ENCODE results near the gene GRM8. TPM values are rescaled to one million over a fixed set of nuclear protein-coding genes. Genes with fewer than 3 reads are reported as not detected.

The GRM8 gene
- total RNA-seq, 1 experiment from 2014 or later = not detected

GRCh38 chr7:126843883-126844282 is 408.9 kb downstream of the GRM8 start:
- H3K36me3 Mint-ChIP-seq (ENCODE audit: insufficient read depth, unreplicated experiment) = no peaks in the 10 kb centered on the region
- Histone ChIP-seq H3K9me3 (no peaks in the 10 kb centered on the region), H3K4me3 (ENCODE audit: low read depth, low read length) (no peak overlapping the region), H3K4me1 (no peaks in the 10 kb centered on the region), H3K27me3 (replicated peaks; ENCODE audit: control insufficient read depth, insufficient read depth, low read length) (no peaks in the 10 kb centered on the region), H3K36me3 (ENCODE audit: control insufficient read depth, insufficient read depth, low read length) (no peaks in the 10 kb centered on the region)
- TF ChIP-seq CTCF (IDR thresholded peaks at IDR 0.05; ENCODE audit: insufficient read depth in 1 of 2, low read depth in 1 of 2, low read length in 1 of 2, severe bottlenecking in 1 of 2, unreplicated experiment in 1 of 2) = no peak
- peaks cover 5% of the 10 kb centered on the region for H3K27me3 Mint-ChIP-seq (ENCODE audit: insufficient read depth, unreplicated experiment)
- H3K27ac Mint-ChIP-seq (ENCODE audit: unreplicated experiment) = no peak overlapping the region
- BruUV-seq (replicated peaks) = no TSS peak
- ChIA-PET POLR2A (no interaction called here), CTCF (no interaction called here)
- H3K9me3 Mint-ChIP-seq (ENCODE audit: unreplicated experiment) = peaks cover 8% of the 10 kb centered on the region
- intact Hi-C loops (cut with micrococcal nuclease; ENCODE audit: unreplicated experiment) = no loop called here
- no peak overlapping the region for H3K4me3 Mint-ChIP-seq (ENCODE audit: unreplicated experiment)
- no peaks in the 10 kb centered on the region for H3K4me1 Mint-ChIP-seq (ENCODE audit: low read depth, unreplicated experiment)
- no peak for DNase-seq

GRCh38 chr7:126843336-126843735 is 409.4 kb downstream of the GRM8 start:
- H3K27ac Mint-ChIP-seq (ENCODE audit: unreplicated experiment) = no peak overlapping the region
- no peaks in the 10 kb centered on the region for H3K9me3 ChIP-seq
- no peak overlapping the region for H3K4me3 ChIP-seq (ENCODE audit: low read depth, low read length)
- H3K4me3 Mint-ChIP-seq (ENCODE audit: unreplicated experiment) = no peak overlapping the region
- ChIA-PET POLR2A (no interaction called here), CTCF (no interaction called here)
- BruUV-seq (replicated peaks) = no TSS peak
- intact Hi-C loops (cut with micrococcal nuclease; ENCODE audit: unreplicated experiment) = no loop called here
- H3K4me1 ChIP-seq = no peaks in the 10 kb centered on the region
- H3K9me3 Mint-ChIP-seq (ENCODE audit: unreplicated experiment) = peaks cover 8% of the 10 kb centered on the region
- H3K4me1 Mint-ChIP-seq (ENCODE audit: low read depth, unreplicated experiment) = no peaks in the 10 kb centered on the region
- no peaks in the 10 kb centered on the region for H3K36me3 ChIP-seq (ENCODE audit: control insufficient read depth, insufficient read depth, low read length)
- no peak for DNase-seq
- H3K36me3 Mint-ChIP-seq (ENCODE audit: insufficient read depth, unreplicated experiment) = no peaks in the 10 kb centered on the region
- peaks cover 5% of the 10 kb centered on the region for H3K27me3 Mint-ChIP-seq (ENCODE audit: insufficient read depth, unreplicated experiment)
- TF ChIP-seq CTCF (IDR thresholded peaks at IDR 0.05; ENCODE audit: insufficient read depth in 1 of 2, low read depth in 1 of 2, low read length in 1 of 2, severe bottlenecking in 1 of 2, unreplicated experiment in 1 of 2) = no peak
- H3K27me3 ChIP-seq (replicated peaks; ENCODE audit: control insufficient read depth, insufficient read depth, low read length) = no peaks in the 10 kb centered on the region

DNA sequence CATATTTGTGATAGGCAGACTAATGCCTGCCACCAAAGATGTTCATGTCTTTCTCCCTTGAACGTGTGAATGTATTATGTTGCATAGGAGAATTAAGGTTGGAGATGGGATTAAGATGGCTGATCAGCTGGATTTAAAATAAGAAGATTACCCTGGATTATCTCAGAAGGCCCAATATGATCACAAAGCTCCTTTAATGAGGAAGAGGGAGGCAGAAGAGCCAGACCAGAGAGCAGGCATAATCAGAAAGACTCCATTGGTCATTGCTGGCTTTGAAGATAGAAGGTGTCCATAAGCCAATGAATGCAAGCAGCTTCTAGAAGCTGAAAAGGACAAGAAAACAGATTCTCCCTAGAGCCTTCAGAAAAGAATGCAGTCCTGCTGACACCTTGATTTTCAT is 410.3 kb downstream of the GRM8 start:
- CTCF ChIA-PET = no interaction called here
- peaks cover 2% of the 10 kb centered on the region for H3K27me3 Mint-ChIP-seq (ENCODE audit: insufficient read depth, unreplicated experiment)
- intact Hi-C loops (cut with micrococcal nuclease; ENCODE audit: unreplicated experiment) = no loop called here

More for the DNA sequence above, 410.3 kb downstream of the GRM8 start:
- Mint-ChIP-seq H3K27ac (ENCODE audit: unreplicated experiment) (no peak overlapping the region), H3K9me3 (ENCODE audit: unreplicated experiment) (peaks cover under 1% of the 10 kb centered on the region), H3K4me3 (ENCODE audit: unreplicated experiment) (no peak overlapping the region), H3K36me3 (ENCODE audit: insufficient read depth, unreplicated experiment) (no peaks in the 10 kb centered on the region), H3K4me1 (ENCODE audit: low read depth, unreplicated experiment) (no peaks in the 10 kb centered on the region)
- POLR2A ChIA-PET = no interaction called here
- BruUV-seq (replicated peaks) = no TSS peak
- no peaks in the 10 kb centered on the region for H3K27me3 ChIP-seq (replicated peaks; ENCODE audit: control insufficient read depth, insufficient read depth, low read length)
- no peak for TF ChIP-seq CTCF (IDR thresholded peaks at IDR 0.05; ENCODE audit: insufficient read depth in 1 of 2, low read depth in 1 of 2, low read length in 1 of 2, severe bottlenecking in 1 of 2, unreplicated experiment in 1 of 2)
- H3K9me3 ChIP-seq = no peaks in the 10 kb centered on the region
- no peak for DNase-seq
- no peaks in the 10 kb centered on the region for H3K4me1 ChIP-seq
- H3K36me3 ChIP-seq (ENCODE audit: control insufficient read depth, insufficient read depth, low read length) = no peaks in the 10 kb centered on the region
- H3K4me3 ChIP-seq (ENCODE audit: low read depth, low read length) = no peak overlapping the region

All from Caco-2 (cell line).